HG03558 (cell line): ENCODE measurements around the gene CDK5RAP3.

ENCODE experiments used
- ATAC-seq: cut with Tn5 transposase; IDR thresholded peaks from one replicate; pipeline ENCODE4 v1.9.1; 2021; ENCODE audit warnings: moderate number of reproducible peaks; ENCODE audit not compliant: unreplicated experiment; ENCODE audit errors: extremely low read depth

The CDK5RAP3 gene

DNA sequence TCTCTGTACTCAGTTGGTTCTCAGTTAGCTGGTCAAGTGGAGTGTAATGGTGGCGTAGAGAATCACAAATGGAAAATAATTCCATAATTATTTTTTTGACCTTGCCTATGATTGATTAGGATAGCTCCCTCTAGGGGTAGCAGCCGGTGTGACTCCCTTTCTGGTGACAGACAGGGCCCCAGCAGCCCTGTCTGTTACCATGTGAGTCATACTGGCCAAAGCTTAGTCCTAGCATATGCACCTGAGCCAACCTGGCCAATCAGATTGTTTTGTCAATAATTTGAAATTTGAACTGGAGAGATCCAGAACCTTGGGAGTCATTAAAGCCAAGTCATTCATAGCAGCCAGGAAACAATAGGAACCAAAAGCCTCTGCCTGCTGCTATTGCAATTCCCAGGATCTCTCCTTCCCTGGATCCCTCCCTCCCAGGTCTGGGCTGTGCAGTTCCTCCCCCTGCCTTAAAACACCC lies 23.9 kb upstream of the CDK5RAP3 start:
- no peak for ATAC-seq

DNA sequence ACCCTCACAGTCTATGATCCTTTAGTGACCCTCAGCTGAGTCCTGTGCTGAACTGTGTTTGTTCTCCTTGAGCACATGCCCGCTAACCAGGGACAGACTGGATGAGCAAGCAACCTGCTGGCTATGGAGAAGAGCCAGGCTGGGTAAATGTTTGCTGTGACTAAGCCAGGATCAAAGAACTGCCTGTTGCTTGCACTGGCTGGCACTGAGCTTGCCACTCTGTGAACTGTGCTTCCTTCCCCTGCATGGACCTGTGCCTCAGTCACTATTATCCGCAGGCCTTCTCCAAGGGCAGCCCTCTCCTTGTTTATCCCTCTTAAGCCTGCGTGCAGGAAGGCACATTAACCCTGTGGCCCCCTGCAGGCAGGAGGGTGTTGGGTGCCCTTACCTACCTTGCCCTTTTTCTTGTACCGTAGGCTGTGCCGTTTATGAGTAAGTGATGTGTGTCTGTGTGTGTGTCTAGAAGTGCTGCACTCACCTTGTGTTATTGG lies 22.2 kb upstream of the CDK5RAP3 start:
- no peak for ATAC-seq

DNA sequence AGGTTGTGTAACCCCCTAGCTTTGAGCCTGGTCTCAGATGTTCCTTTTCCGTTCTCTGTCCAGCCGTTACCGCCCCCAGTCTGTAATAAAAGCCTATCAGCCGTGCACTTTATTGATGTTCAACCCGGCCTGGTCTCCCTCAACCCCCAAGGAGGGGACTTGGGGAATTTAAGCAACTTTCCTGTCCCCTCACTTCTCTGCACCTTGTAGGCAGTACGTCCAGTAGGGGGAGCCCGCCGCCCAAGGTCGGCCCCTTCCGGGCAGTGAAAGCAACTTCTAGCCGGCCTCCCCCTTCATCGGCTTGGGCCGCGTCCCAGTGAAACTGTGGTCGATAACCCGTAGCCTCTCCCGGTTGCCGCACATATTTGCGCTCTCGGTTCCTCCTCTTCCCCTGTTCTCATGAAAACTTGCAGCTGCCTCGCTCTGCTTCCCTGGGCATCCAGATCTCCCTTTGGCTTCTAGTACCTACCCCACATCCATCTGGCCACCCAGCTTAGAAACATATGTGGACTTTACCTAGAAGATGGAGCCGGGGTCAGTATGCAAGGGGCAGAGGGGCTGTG lies 21.6 kb upstream of the CDK5RAP3 start:
- no peak for ATAC-seq

DNA sequence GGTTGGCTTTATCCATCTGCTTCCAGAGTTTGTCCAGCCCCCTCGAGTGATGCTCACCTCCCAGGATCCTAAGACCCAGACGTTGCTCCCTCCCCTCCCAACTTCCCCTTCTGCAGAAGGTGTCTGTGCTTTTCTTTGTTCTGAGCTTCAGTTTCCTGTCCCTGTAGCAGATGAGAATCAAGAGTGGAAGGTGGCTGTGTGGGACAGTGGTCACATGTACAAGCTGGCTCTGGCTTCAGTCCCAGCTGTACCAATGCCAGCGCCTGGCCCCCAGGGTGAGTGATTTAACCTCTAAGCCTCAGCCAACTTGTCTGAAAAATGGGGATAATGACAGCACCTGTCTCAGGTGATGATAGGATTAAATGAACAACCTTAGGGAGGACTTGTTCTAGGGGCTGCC lies 21.0 kb upstream of the CDK5RAP3 start:
- no peak for ATAC-seq

DNA sequence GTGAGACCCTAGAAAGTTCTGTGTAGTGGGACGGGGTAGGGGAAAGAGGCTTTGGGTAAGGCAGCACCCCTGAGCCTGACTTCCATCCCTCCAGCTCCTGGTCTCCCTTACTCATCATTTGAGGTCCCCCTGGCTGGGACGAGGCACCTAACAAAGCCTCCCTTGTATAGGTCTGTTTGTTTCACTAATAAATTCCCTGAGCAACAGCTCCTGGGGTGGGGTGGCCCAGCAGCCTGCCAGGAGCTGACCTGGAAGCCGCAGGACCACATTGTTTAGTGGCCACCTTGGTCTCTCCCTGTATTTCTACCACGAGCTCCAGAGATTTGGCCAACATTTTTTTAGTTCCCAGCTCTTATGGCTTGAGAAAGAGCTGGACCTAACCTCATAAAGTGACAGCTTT lies 20.5 kb upstream of the CDK5RAP3 start:
- ATAC-seq, result no peak

DNA sequence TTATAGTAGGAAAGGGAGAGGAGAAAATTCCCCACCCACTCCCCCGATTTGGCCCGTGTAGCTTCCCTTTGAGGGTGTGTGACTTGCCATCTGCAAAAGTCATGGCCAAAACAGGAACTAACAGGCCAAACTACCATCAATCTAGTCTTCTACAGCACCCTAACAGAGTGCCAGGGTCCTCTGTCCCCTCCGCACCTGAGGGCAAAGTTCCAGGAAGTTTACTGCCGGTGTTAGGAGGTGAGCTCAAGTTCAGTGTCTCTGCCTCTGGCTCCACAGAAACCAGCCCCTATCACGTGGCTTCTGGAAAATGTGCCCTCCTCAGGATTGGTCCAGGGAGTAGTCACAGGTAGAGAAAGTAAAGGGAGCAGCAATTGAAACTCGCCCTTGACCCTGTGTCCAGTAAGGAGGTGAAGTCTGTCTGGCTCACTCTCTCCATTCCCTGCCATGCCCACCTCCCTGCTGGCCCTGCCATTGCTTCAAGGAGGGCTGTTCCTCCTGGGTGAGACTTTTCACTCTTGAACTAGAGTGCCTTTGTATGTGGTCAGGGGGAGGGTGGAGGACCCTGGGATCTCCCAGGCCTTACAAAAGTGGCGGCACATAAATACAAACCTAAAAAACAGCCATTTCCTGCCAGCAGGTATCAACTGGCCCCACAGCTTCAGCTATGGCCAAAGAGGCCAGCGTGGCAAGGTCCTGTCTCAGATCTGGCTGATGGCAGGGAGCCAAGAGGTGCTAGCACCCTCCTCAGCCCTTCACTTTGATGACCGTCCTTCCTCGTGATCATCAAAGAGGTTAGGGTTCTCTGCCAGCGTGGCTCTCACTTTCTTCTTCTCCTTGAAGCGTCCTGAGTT lies 18.5 kb upstream of the CDK5RAP3 start:
- no peak for ATAC-seq

DNA sequence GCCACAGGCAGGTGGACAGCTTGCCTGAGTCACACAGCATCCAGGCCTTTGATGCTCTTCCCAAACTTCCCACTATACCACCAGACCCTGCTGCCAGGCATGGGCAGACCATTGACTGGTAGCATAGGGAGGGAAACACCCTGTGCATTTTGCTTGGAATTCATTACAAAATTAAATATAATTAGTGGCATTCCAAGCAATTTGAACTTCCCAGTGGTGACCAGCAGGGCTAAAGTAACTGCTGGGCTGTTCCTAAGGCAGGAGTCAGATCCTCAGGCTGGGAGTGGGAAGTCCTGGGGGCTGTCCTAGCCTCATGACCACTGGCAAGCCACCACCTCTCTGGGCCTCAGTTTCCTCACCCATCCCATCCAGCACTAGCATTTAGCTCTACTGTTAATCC lies 17.0 kb upstream of the CDK5RAP3 start:
- ATAC-seq, result no peak

DNA sequence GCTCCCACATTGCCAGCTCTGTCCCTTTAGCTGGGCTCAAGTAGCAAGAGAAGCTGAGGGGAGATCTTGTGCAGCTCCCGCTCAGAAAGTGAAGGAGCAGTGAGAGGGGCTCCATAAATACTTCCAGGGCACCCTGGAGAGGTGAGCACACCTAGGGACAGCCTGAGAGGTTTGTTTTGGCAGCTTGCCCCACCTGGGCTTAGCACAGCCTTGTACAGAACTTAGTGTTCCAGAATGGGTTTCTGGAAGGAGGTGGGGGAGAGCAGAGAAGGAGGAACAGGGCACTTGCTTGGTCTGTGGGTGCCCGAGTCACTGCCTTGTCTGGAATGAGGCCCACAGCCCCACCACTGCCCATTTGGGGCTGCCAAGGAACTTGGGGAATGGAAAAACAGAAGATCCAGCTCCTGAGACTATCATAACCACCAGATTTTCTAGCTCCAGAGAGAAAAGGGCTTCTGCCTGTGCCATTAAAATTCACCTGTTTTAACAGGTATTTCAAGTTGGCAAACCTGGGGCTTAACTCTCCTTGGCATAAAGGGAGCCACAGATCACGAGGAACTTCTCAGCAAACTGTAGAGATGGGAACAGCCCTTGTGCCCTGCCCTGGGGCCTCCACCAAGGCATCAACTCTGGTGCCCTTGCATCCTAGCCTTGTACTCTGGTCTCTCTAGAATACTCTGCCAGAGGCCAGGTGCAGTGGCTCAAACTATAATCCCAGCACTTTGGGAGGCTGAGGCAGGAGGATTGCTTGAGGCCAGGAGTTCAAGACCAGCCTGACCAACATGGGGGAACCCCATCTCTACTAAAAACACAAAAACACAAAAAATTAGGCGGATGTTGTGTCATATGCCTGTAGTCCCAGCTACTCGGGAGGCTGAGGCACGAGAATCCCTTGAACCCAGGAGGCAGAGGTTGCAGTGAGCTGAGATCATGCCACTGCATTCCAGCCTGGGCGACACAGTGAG lies 15.1 kb upstream of the CDK5RAP3 start:
- no peak for ATAC-seq

DNA sequence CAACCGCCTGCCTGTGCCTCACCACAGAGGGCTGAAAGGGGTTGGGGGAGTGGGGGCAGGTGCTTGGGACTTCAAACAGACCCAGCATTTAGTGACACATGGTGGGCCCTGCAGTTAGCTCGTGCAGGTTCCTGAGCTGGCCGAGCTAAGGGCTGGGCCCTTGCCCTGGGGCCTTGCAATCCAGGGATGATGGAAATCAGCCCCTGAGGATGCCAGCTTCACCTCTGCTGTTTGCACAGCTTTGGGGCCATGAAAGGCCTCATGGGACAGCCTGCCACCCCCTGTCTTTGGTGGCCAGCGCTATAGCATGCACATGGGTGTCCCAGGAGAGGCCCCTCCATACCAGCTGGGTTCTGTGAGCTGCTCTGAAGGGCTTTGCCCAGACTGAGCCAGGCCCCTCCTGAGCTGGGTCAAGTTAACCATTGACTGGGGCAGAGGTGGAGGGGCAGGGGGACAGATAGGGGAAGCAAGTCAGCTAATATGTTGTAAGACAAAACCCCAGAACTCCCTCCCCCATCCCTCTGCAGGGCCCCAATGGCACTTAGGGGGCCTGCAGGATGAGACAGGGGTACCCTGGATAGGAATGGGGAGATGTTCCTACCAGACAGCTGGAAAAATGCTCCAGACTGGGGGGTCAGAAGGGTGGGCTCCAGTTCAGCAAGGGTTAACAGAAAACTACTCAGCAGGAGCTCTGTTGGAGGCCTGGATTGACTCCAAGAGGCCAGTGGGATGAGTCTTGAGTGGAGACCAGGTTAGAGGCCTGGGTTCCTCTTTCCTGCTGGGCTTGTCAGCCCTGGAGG lies 13.9 kb upstream of the CDK5RAP3 start:
- no peak for ATAC-seq

DNA sequence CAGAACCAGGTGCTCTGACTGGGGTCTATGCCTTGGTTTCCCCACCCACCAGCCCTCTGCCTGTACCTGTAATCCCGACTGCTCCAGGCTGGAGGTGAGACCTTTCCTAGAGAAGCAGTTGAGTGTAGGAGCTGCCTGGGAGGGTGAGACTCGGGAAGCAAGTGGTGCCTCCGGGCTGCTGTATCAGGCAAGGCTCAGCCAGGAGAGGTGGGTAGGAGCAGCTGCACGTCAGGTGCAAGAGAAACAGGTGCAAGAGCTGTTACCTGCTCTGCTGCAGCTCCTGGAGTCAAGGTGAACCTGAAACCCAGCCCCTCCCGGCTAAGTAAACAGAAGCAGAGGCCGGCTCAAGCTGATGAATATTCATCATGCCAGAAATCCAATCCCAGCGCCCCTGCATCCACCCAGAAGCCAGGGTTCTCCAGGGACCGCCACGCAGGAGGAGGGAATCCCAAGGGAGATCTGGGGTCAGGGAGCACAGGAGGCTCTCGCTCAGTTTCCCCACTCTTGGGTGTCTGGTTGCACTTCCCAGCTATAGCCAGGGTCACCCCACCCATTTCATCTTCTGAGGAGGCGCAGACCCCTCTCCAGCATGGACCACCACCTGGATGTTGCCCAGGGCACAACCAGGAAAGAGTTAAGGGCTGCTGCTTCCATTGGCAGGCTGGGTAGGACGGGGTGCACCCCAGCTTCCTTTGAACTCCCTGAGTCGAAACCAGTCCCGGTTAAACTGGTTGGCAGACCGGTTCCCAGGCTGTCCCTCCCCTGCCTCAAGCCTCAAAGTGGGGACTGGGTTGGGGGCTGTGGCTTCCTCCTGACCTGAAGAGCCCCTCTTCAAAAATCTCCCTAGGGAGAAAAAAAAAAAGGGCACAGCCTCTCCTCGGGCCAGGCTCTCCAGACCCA lies 13.1 kb upstream of the CDK5RAP3 start, which contains the start of gene PRR15L:
Gene PRR15L (minus strand): TSS at position 293 of the 900 bp plus-strand sequence. CDS start 4,649 bp downstream, outside the sequence.
- ATAC-seq, result no peak

DNA sequence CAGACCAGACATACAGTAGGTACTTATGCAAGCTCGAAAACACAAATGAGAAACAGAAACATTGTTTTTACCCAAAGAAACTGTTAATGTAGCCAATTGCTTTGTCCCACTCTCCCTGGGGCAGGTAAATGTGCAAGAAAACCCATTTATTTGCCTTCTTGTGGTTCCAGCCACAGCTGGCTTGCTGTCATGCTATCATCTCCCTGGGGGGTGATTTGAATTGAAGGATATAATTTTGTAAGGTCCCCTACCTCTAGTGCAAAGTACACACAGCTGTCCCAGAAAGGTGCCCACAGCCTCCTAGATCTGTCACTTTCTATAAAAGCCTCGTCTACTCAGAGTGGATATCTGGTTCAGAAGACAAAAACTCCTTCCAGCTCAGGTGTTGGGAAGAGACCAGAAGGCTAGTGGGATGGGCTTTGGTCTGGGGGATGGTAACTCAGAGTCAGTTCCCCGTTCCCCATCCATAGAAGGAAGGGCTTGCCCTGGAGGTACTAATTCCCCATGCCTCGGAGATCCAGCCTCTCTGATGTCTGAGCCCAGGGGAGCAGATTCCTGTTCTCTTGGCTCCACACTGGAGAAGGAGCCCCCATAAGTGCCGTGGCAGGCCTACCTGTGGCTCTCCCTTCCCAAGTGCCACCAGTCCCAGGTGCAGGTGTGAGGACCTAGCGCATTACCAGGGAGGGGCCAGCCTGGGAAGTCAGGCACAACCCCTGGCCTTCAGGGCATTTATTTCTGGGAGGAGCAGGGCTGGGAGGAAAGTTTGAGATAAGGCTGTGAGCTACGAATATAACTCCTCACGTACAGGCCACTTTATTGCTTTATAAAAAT lies 10.9 kb upstream of the CDK5RAP3 start:
- no peak for ATAC-seq

DNA sequence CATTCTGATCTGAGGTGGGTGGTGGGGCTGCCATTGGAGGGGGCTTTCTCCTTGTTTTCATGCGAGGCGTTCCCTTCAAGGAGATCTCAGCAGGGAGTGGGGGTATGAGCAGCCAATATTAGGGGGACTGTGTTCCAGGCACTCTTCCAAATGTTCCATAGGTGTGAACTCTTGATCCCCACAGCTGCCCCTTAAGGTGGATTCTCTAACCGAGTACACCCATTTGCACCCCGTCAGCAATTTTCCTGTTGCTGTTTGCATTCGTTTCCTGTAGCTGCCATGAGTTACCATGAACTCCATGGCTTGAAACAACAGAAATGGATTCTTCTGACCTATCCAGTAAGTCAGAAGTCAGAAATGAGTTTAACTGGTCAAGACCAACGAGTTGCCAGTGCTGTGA lies 9.5 kb upstream of the CDK5RAP3 start:
- ATAC-seq, result no peak

DNA sequence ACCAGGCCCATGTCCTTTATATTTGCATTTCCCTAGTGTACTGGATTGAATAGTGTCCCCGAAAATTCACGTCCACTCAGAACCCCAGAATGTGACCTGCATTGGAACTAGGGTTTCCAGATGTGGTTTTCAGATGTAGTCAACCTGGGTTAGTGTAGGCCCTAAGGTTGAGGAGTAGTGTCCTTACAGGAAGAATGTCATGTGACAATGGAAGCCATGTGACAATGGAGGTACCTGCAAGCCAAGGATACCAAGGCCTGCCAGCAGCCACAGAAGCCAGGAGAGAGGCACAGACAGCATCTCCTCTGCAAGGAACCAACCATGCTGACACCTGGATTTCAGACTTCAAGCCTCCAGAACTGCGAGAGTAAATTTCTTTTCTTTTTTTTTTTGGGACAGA lies 8.0 kb upstream of the CDK5RAP3 start:
- no peak for ATAC-seq

DNA sequence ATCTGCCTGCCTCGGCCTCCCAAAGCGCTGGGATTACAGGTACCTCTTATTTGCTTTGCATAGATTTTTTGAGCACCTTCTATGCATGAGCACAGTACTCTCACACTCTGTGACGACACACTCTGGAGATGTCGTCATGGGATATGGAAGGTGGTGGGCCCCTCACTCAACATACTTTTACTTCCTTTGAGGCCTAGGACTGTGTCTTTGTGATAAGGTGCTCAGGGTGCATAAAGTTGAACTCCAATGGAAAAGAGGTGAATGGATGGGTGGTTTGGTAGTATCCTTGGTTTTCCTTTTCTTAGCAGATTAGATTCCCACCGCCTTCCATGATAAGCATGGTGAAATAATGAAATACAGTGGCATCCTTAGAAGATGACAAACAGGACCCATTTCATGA lies 6.1 kb upstream of the CDK5RAP3 start:
- no peak for ATAC-seq

DNA sequence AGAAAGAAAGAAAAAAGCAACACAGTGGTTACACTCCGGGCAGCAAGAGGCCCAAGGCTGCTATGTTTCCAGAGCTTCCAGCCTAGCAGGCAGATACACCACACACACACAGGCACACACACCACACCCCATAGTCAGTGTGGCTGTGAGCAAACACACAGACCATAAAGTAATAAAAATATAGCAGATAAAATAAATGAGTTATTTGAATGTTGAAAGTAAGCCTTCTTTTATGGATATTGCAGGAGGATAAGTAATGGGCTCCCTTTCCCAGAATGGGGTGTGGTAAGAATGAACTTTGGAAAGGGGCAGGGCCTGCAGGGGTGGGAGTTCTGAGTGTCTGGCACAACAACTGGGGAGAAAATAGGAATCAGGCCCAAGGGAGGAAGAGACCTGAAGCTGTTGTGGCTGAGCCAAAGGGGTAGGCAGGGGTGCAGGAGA lies 4.8 kb upstream of the CDK5RAP3 start:
- ATAC-seq, result no peak

DNA sequence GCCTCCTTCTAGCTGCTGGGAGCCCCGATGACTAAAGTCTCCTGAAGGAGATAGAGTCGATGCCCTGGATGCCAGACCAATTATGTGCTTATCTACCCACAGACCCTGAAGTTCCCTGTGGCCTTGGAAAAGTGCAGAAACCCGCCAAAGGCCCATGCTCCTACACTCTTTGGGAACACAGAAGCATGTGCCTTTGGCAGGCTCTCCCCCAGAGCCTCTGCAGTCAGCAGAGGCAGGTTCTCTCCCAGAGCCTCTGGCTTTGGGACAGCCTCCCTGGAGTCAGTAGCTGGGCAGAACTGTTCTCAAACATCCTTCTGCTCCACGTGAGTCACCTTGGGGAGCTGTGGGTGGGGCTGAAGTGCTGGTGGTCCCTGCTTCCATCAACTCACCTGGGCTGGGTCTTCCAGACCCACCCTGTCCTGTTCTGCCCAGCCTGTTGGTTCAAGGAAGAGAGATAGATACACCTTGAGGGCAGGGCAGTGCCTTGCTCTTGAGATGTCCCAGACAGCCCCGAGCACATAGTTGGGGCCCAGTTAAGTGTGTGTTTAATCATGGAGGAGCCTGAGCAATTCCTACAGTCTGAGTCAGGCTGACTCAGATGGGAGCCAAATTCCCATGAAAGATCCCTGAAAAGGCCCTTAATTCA lies 3.2 kb upstream of the CDK5RAP3 start:
- no peak for ATAC-seq

DNA sequence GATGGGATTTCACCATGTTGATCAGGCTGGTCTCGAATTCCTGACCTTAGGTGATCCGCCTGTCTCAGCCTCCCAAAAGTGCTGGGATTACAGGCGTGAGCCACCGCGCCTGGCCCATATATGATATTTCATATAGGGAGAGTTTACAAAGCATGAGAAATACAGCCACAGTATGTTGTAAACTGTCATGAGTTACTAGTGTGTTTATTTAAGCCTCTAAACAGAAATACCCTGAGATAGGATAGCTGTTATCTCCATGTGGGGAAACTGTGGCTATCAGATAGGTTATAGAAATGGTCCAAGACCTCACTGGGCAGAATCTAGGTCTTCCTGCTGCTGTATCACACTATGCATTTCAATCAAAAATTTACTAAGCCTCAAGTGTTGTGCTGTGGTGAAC lies 2.1 kb upstream of the CDK5RAP3 start:
- ATAC-seq, result no peak
